Glutamatergic neuron (in vitro differentiated cells): ENCODE measurements around the gene SYNC. TPM values are rescaled to one million over a fixed set of nuclear protein-coding genes. Genes with fewer than 3 reads are reported as not detected.

ENCODE experiments used
- DNase-seq: peaks from one replicate; pipeline ENCODE4 v3.0.0; 2022
- H3K27ac Mint-ChIP-seq: one replicate; pipeline ENCODE4 v1.8.0; 2020; ENCODE audit warnings: mild to moderate bottlenecking, mixed read lengths, inconsistent platforms; ENCODE audit not compliant: unreplicated experiment
- H3K27me3 Mint-ChIP-seq: one replicate; pipeline ENCODE4 v1.8.0; 2020; ENCODE audit warnings: mild to moderate bottlenecking, moderate library complexity, mixed read lengths, inconsistent platforms; ENCODE audit not compliant: unreplicated experiment
- H3K36me3 Mint-ChIP-seq: one replicate; pipeline ENCODE4 v1.8.0; 2020; ENCODE audit warnings: mild to moderate bottlenecking, mixed read lengths, inconsistent platforms; ENCODE audit not compliant: unreplicated experiment
- H3K4me1 Mint-ChIP-seq: one replicate; pipeline ENCODE4 v1.8.0; 2020; ENCODE audit warnings: mild to moderate bottlenecking, low read depth, mixed read lengths, inconsistent platforms; ENCODE audit not compliant: unreplicated experiment
- H3K4me3 Mint-ChIP-seq: one replicate; pipeline ENCODE4 v1.8.0; 2020; ENCODE audit warnings: mild to moderate bottlenecking, mixed read lengths, inconsistent platforms; ENCODE audit not compliant: unreplicated experiment
- H3K9me3 Mint-ChIP-seq: one replicate; pipeline ENCODE4 v1.8.0; 2020; ENCODE audit warnings: mild to moderate bottlenecking, moderate library complexity, mixed read lengths, inconsistent platforms; ENCODE audit not compliant: unreplicated experiment
- CTCF ChIP-seq: fragments of 200-600 bp; sonication (generic); IDR thresholded peaks from one replicate; pipeline ENCODE4 v1.5.0; 2021; ENCODE audit not compliant: partially characterized antibody, unreplicated experiment
- total RNA-seq: library from RNA; stranded (reverse); fragmentation: NEBNext Ultra II Directional; extraction: Animal tissue kit (Norgen Biotek cat#: 25700); gene quantifications from one replicate; pipeline ENCODE4 v1.2.1, GENCODE V29; 2021; ENCODE audit not compliant: unreplicated experiment

Gene SYNC
- total RNA-seq, 1 donor from 2014 or later: 1.1 TPM

GRCh38 chr1:32724678-32725614, 22.4 kb upstream of the SYNC start:
- H3K9me3 Mint-ChIP-seq: peaks cover 2% of the 10 kb centered on the region
- H3K27ac Mint-ChIP-seq: no peak overlapping the region
- no peak for TF ChIP-seq CTCF
- H3K4me1 Mint-ChIP-seq: peaks cover 10% of the 10 kb centered on the region
- peaks cover 19% of the 10 kb centered on the region for H3K27me3 Mint-ChIP-seq
- H3K4me3 Mint-ChIP-seq: no peak overlapping the region
- DNase-seq: no peak
- no peaks in the 10 kb centered on the region for H3K36me3 Mint-ChIP-seq

- Mint-ChIP-seq H3K9me3 (no peaks in the 10 kb centered on the region), H3K27me3 (peaks cover 10% of the 10 kb centered on the region), H3K4me3 (no peak overlapping the region), H3K27ac (no peak overlapping the region), H3K4me1 (no peaks in the 10 kb centered on the region), H3K36me3 (no peaks in the 10 kb centered on the region)
- no peak for DNase-seq
- no peak for TF ChIP-seq CTCF
Observed at GRCh38 chr1:32719681-32720275, 17.2 kb upstream of the SYNC start.

- TF ChIP-seq CTCF: no peak
- Mint-ChIP-seq H3K27me3 (peaks cover 12% of the 10 kb centered on the region), H3K4me1 (no peaks in the 10 kb centered on the region), H3K9me3 (no peaks in the 10 kb centered on the region), H3K4me3 (no peak overlapping the region), H3K27ac (no peak overlapping the region), H3K36me3 (no peaks in the 10 kb centered on the region)
- no peak for DNase-seq
Observed at GRCh38 chr1:32718527-32718926, 16.0 kb upstream of the SYNC start.

- DNase-seq: no peak
- no peak for TF ChIP-seq CTCF
- Mint-ChIP-seq H3K36me3 (no peaks in the 10 kb centered on the region), H3K4me3 (no peak overlapping the region), H3K27ac (no peak overlapping the region), H3K27me3 (peaks cover 16% of the 10 kb centered on the region), H3K9me3 (peaks cover 2% of the 10 kb centered on the region), H3K4me1 (no peaks in the 10 kb centered on the region)
Observed at GRCh38 chr1:32718036-32718435, 15.5 kb upstream of the SYNC start.

GRCh38 chr1:32717503-32717902, 14.9 kb upstream of the SYNC start:
- TF ChIP-seq CTCF: no peak
- H3K4me1 Mint-ChIP-seq: no peaks in the 10 kb centered on the region
- H3K9me3 Mint-ChIP-seq: peaks cover 2% of the 10 kb centered on the region
- no peak for DNase-seq
- H3K27me3 Mint-ChIP-seq: peaks cover 15% of the 10 kb centered on the region
- H3K36me3 Mint-ChIP-seq: no peaks in the 10 kb centered on the region
- H3K27ac Mint-ChIP-seq: no peak overlapping the region
- H3K4me3 Mint-ChIP-seq: no peak overlapping the region
